OCI-LY3 (cell line): ENCODE data around the gene PELI2.

Source experiments
- H2AFZ ChIP-seq: fragments of 200-600, 300-600 bp; shearing (Covaris generic); 2 replicates; pipeline ENCODE4 v1.6.0; 2014; ENCODE audit warnings: antibody characterized with exemption, low read depth, low read length
- H3K27ac ChIP-seq: fragments of 200-600, 300-600 bp; sonication (generic); 2 replicates; pipeline ENCODE4 v1.5.1; 2014; ENCODE audit warnings: mild to moderate bottlenecking, low read length, moderate library complexity, mixed read lengths
- H3K27me3 ChIP-seq: fragments of 200-600, 300-600 bp; sonication (generic); 2 replicates; pipeline ENCODE4 v1.6.1; 2014; ENCODE audit warnings: low read depth, low read length, mixed read lengths
- H3K36me3 ChIP-seq: fragments of 200-600, 300-600 bp; sonication (generic); replicated peaks from 2 replicates; pipeline ENCODE3; 2014; ENCODE audit warnings: low read depth, low read length, mixed read lengths
- H3K4me1 ChIP-seq: fragments of 300-600, 200-600 bp; sonication (generic); 2 replicates; pipeline ENCODE4 v1.6.1; 2014; ENCODE audit warnings: low read length, mixed read lengths
- H3K4me2 ChIP-seq: fragments of 200-600, 300-600 bp; sonication (generic); 2 replicates; pipeline ENCODE4 v1.6.1; 2014; ENCODE audit warnings: low read length, mixed read lengths
- H3K4me3 ChIP-seq: fragments of 300-600, 200-600 bp; sonication (generic); 2 replicates; pipeline ENCODE4 v1.5.1; 2014; ENCODE audit warnings: antibody characterized with exemption, mild to moderate bottlenecking, low read length, moderate library complexity
- H3K79me2 ChIP-seq: fragments of 300-600, 200-600 bp; shearing (Covaris generic); 2 replicates; pipeline ENCODE4 v1.6.1; 2014; ENCODE audit warnings: mild to moderate bottlenecking, low read length, mixed read lengths
- H3K9ac ChIP-seq: fragments of 300-600, 200-600 bp; shearing (Covaris generic); 2 replicates; pipeline ENCODE4 v1.6.0; 2014; ENCODE audit warnings: mild to moderate bottlenecking, low read length, moderate library complexity
- H3K9me3 ChIP-seq: fragments of 200-600, 300-600 bp; shearing (Covaris generic); 2 replicates; pipeline ENCODE4 v1.6.1; 2014; ENCODE audit warnings: low read length, mixed read lengths; ENCODE audit not compliant: insufficient read depth
- H4K20me1 ChIP-seq: fragments of 200-600, 300-600 bp; sonication (generic); 2 replicates; pipeline ENCODE4 v1.6.1; 2016; ENCODE audit warnings: low read length, mixed read lengths; ENCODE audit not compliant: insufficient read depth
- EZH2phosphoT487 ChIP-seq: fragments of 200-600 bp; shearing (Covaris generic); IDR thresholded peaks from 2 replicates; pipeline ENCODE4 v1.6.1; 2018; ENCODE audit warnings: antibody characterized with exemption, mixed run types, low read depth
- TF ChIP-seq, protein P1 (sequence below): fragments of 200-600, 300-600 bp; sonication (generic); IDR thresholded peaks from 2 replicates; pipeline ENCODE4 v1.5.1; 2014; ENCODE audit warnings: antibody characterized with exemption, low read length, low read depth

Gene PELI2

DNA sequence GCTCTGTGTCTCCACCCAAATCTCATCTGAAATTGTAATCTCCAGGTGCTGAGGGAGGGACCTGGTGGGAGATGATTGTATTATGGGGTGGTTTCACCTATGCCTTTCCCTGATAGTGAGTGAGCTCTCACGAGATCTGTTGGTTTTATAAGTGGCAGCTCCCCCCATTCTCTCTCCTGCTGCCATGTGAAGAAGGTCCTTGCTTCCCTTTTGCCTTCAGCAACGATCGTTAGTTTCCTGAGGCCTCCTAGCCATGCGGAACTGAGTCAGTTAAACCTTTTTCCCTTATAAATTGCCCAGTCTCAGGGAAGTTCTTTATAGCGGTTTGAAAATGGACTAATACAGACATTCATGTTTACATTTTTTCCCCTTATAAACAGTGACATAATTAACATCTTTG lies 36.1 kb downstream of the PELI2 start:
- H3K9ac ChIP-seq, result no peak overlapping the region
- H3K4me3 ChIP-seq, result no peak overlapping the region
- no peaks in the 10 kb centered on the region for H3K79me2 ChIP-seq
- no peaks in the 10 kb centered on the region for H3K9me3 ChIP-seq
- TF ChIP-seq, protein P1, sequence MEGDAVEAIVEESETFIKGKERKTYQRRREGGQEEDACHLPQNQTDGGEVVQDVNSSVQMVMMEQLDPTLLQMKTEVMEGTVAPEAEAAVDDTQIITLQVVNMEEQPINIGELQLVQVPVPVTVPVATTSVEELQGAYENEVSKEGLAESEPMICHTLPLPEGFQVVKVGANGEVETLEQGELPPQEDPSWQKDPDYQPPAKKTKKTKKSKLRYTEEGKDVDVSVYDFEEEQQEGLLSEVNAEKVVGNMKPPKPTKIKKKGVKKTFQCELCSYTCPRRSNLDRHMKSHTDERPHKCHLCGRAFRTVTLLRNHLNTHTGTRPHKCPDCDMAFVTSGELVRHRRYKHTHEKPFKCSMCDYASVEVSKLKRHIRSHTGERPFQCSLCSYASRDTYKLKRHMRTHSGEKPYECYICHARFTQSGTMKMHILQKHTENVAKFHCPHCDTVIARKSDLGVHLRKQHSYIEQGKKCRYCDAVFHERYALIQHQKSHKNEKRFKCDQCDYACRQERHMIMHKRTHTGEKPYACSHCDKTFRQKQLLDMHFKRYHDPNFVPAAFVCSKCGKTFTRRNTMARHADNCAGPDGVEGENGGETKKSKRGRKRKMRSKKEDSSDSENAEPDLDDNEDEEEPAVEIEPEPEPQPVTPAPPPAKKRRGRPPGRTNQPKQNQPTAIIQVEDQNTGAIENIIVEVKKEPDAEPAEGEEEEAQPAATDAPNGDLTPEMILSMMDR, result no peak
- no peak for TF ChIP-seq EZH2phosphoT487
- H3K27ac ChIP-seq, result no peak overlapping the region
- H3K4me1 ChIP-seq, result no peaks in the 10 kb centered on the region
- no peaks in the 10 kb centered on the region for H3K36me3 ChIP-seq
- H3K27me3 ChIP-seq, result peaks cover 37% of the 10 kb centered on the region
- H4K20me1 ChIP-seq, result no peaks in the 10 kb centered on the region
- H2AFZ ChIP-seq, result no peak overlapping the region
- no peak overlapping the region for H3K4me2 ChIP-seq

DNA sequence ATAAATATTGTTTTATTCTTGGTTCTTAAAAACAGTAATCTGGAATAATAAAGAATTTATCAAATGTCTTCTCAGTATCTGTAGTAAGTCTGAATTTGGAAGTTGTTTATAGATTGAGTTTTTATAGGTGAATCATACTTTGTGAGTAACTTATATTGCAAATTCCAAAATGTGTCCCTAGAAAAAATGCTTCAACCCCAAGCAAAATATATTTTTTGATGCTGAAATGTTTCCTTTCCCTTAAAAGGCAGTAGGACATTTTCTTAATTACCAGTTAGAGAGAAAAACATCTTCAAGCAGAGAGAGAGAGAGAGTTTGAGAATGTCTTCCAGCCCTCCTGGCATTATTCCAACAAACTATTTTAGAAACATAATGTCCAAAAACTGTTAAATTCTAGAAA lies 37.9 kb downstream of the PELI2 start:
- Histone ChIP-seq H4K20me1 (no peaks in the 10 kb centered on the region), H2AFZ (no peak overlapping the region)

DNA sequence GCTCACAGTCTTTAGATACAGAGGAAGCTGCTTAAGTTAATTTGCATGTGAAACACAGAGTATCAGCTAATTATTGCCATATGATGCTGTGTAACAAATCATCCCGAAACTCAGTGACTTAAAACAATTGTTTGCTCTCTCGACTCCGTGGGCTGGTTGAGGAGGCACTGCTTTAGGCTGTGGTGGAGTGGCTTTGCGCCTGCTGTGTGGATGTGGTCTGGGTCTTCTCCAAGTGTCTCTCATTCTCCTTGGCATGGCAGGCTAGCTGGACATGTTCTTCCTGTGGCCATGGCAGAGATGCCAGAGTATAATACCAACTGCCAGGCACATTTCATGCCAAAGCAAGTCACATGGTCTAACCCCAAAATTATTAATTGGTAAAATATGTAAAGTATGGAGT lies 40.9 kb downstream of the PELI2 start:
- Histone ChIP-seq H3K36me3 (no peaks in the 10 kb centered on the region), H3K4me3 (no peak overlapping the region), H3K27me3 (0 out of 2 replicates have a peak, but pooled peaks cover 12% of the 10 kb centered on the region), H3K79me2 (no peaks in the 10 kb centered on the region), H3K4me1 (no peaks in the 10 kb centered on the region), H3K27ac (no peak overlapping the region), H3K4me2 (no peak overlapping the region), H4K20me1 (no peaks in the 10 kb centered on the region), H2AFZ (no peak overlapping the region), H3K9me3 (no peaks in the 10 kb centered on the region), H3K9ac (no peak overlapping the region)
- TF ChIP-seq, protein P1, result no peak
- no peak for TF ChIP-seq EZH2phosphoT487

More for the DNA sequence above, 37.9 kb downstream of the PELI2 start:
- TF ChIP-seq, protein P1, result no peak
- TF ChIP-seq EZH2phosphoT487, result no peak
- H3K4me3 ChIP-seq, result no peak overlapping the region
- H3K9ac ChIP-seq, result no peak overlapping the region
- H3K27ac ChIP-seq, result no peak overlapping the region
- peaks cover 29% of the 10 kb centered on the region for H3K27me3 ChIP-seq
- no peaks in the 10 kb centered on the region for H3K9me3 ChIP-seq
- H3K79me2 ChIP-seq, result no peaks in the 10 kb centered on the region
- H3K4me2 ChIP-seq, result no peak overlapping the region
- no peaks in the 10 kb centered on the region for H3K36me3 ChIP-seq
- no peaks in the 10 kb centered on the region for H3K4me1 ChIP-seq

DNA sequence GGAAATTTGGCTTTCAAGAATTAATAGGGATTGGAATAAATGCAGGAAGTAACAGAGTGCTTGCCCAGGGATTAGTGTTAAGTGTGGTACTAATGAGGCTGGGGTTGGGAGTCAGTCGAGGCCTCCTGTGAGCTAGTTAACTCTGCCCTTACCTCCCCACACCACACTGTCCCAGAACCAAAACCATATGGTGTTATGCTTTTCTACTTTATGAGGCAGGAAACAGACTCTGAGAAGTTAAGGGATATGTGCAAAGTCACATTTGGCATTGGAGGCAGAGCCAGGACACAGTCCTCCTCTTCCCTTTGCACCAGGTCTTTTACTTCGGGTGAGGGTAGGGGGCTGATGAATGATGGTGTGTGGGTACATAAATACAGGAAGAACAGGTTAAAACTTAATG lies 41.9 kb downstream of the PELI2 start:
- H3K79me2 ChIP-seq, result no peaks in the 10 kb centered on the region
- no peak overlapping the region for H3K9ac ChIP-seq
- no peaks in the 10 kb centered on the region for H4K20me1 ChIP-seq
- H3K4me2 ChIP-seq, result no peak overlapping the region
- H2AFZ ChIP-seq, result no peak overlapping the region
- no peaks in the 10 kb centered on the region for H3K36me3 ChIP-seq
- H3K4me3 ChIP-seq, result no peak overlapping the region
- no peak overlapping the region for H3K27ac ChIP-seq
- 0 out of 2 replicates have a peak, but pooled peaks cover 12% of the 10 kb centered on the region for H3K27me3 ChIP-seq
- no peaks in the 10 kb centered on the region for H3K4me1 ChIP-seq
- H3K9me3 ChIP-seq, result no peaks in the 10 kb centered on the region
- TF ChIP-seq, protein P1, result no peak
- TF ChIP-seq EZH2phosphoT487, result no peak
